Activated T-helper 2 cell treated with anti-CD3 and anti-CD28 coated beads, Interferon-gamma antibody, Interleukin-2, Interleukin-4, amounts not matched to agents 10 μg/mL and 5 μg/mL and 100 μg/mL, durations not matched to agents 14 hours and 24 hours and 36 hours (primary cell): ENCODE measurements around the gene TFDP1. TPM values are rescaled to one million over a fixed set of nuclear protein-coding genes. Genes with fewer than 3 reads are reported as not detected.
"Not testable (repeated sequence)": the region's sequence is repeated elsewhere in the genome, so short reads cannot be mapped to it uniquely, and the experiment has no call there.

ENCODE experiments used
- DNase-seq: peaks from one replicate; pipeline ENCODE4 v3.0.0; 2021; ENCODE audit warnings: low spot score
- H3K27ac Mint-ChIP-seq: one replicate; pipeline ENCODE4 v1.8.0; 2021; ENCODE audit warnings: mixed read lengths
- H3K27me3 Mint-ChIP-seq: one replicate; pipeline ENCODE4 v1.8.0; 2021; ENCODE audit warnings: low read depth, mixed read lengths
- H3K36me3 Mint-ChIP-seq: one replicate; pipeline ENCODE4 v1.8.0; 2021; ENCODE audit warnings: low read depth, mixed read lengths
- H3K4me1 Mint-ChIP-seq: one replicate; pipeline ENCODE4 v1.8.0; 2021; ENCODE audit warnings: low read depth, mixed read lengths
- H3K4me3 Mint-ChIP-seq: one replicate; pipeline ENCODE4 v1.8.0; 2021; ENCODE audit warnings: low read depth, mild to moderate bottlenecking, moderate library complexity, mixed read lengths
- H3K9me3 Mint-ChIP-seq: one replicate; pipeline ENCODE4 v1.8.0; 2021; ENCODE audit warnings: mixed read lengths
- intact Hi-C: fragments of 100-400 bp; cut with micrococcal nuclease; formaldehyde crosslinking; loops from one replicate; pipeline ENCODE4 v1.15.1; 2023
- total RNA-seq: library from RNA; stranded (reverse); gene quantifications from 2 replicates; pipeline ENCODE4 v1.2.3, GENCODE V29; 2022

TFDP1 gene
- total RNA-seq, 1 donor from 2014 or later: 164 TPM

GRCh38 chr13:113609616-113610015 lies 25.1 kb downstream of the TFDP1 start:
- H3K27ac Mint-ChIP-seq: no peak overlapping the region
- peaks cover 7% of the 10 kb centered on the region for H3K4me1 Mint-ChIP-seq
- DNase-seq: no peak
- H3K36me3 Mint-ChIP-seq: peaks cover 41% of the 10 kb centered on the region
- H3K27me3 Mint-ChIP-seq: no peaks in the 10 kb centered on the region
- H3K9me3 Mint-ChIP-seq: no peaks in the 10 kb centered on the region
- H3K4me3 Mint-ChIP-seq: no peak overlapping the region
- intact Hi-C loops: no loop called here

GRCh38 chr13:113610266-113610665 lies 25.7 kb downstream of the TFDP1 start:
- no peak overlapping the region for H3K4me3 Mint-ChIP-seq
- no peaks in the 10 kb centered on the region for H3K27me3 Mint-ChIP-seq
- DNase-seq: no peak
- no peaks in the 10 kb centered on the region for H3K9me3 Mint-ChIP-seq
- intact Hi-C loops: no loop called here
- H3K36me3 Mint-ChIP-seq: peaks cover 35% of the 10 kb centered on the region
- peaks cover 2% of the 10 kb centered on the region for H3K4me1 Mint-ChIP-seq
- H3K27ac Mint-ChIP-seq: no peak overlapping the region

DNA sequence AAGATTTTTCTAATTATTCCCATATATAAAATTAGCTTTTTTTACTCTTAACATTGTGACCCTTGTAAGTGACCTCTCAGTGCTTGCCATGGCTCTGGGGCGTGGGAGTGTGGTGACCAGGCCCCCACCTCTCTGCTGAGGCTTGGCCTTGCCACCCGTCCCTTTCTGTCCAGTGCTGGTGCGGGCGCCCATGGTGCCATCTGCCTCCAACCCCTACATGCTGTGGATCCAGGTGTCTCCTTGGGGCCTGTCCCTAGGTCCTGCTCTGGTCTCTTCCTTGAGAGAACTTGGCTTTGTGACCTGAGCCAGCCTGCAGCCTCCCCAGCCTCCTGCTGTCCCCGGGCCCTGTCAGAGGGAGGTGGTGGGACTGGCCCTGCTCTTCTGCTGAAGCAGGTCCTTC lies 27.4 kb downstream of the TFDP1 start:
- Mint-ChIP-seq H3K27ac (no peak overlapping the region), H3K27me3 (no peaks in the 10 kb centered on the region), H3K36me3 (peaks cover 28% of the 10 kb centered on the region), H3K9me3 (no peaks in the 10 kb centered on the region), H3K4me3 (no peak overlapping the region), H3K4me1 (peaks cover 2% of the 10 kb centered on the region)
- DNase-seq: no peak
- intact Hi-C loops: no loop called here

GRCh38 chr13:113612607-113613006 lies 28.1 kb downstream of the TFDP1 start:
- H3K4me3 Mint-ChIP-seq: no peak overlapping the region

DNA sequence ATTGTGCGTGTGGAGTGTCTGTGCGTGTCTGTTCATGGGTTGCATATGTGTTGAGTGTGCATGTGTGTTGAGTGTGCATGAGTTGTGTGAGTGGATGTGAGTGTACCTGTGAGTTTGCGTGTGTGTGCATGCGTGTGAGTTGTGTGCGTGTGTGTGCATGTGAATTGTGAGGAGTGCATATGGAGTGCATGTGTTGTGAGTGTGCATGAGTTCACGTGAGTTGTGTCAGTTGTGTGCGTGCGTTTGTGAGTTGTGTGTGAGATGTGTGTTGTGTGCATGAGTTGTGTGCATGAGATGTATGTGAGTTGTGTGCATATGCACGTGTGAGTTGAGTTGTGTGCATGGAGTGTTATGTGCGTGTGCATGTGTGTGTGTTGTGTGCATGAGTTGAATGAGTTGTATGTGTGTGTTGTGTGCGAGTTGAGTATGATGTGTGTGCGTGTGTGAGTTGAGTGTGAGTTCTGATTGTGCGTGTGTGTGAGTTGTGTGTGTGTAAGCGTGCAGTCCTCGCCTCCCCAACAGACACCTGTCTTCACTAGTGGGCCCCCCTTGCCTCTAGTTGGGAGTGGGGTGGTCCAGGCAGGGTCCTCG lies 29.3 kb downstream of the TFDP1 start:
- Mint-ChIP-seq H3K4me1 (peaks cover 2% of the 10 kb centered on the region), H3K27ac (no peak overlapping the region), H3K27me3 (no peaks in the 10 kb centered on the region), H3K4me3 (no peak overlapping the region), H3K36me3 (peaks cover 33% of the 10 kb centered on the region), H3K9me3 (no peaks in the 10 kb centered on the region)
- intact Hi-C loops: no loop called here
- no peak for DNase-seq

More at GRCh38 chr13:113612607-113613006, 28.1 kb downstream of the TFDP1 start:
- Mint-ChIP-seq H3K27ac (no peak overlapping the region), H3K36me3 (peaks cover 28% of the 10 kb centered on the region), H3K9me3 (no peaks in the 10 kb centered on the region), H3K4me1 (peaks cover 2% of the 10 kb centered on the region), H3K27me3 (no peaks in the 10 kb centered on the region)
- intact Hi-C loops: no loop called here
- no peak for DNase-seq

- Mint-ChIP-seq H3K27ac (no peak overlapping the region), H3K4me1 (peaks cover 2% of the 10 kb centered on the region), H3K4me3 (no peak overlapping the region), H3K9me3 (no peaks in the 10 kb centered on the region), H3K27me3 (no peaks in the 10 kb centered on the region), H3K36me3 (peaks cover 27% of the 10 kb centered on the region)
- DNase-seq: no peak
- intact Hi-C loops: no loop called here
Measured at GRCh38 chr13:113616281-113616906, 31.8 kb downstream of the TFDP1 start.

GRCh38 chr13:113616991-113617749 lies 32.6 kb downstream of the TFDP1 start:
- Mint-ChIP-seq H3K27me3 (no peaks in the 10 kb centered on the region), H3K9me3 (no peaks in the 10 kb centered on the region), H3K4me3 (no peak overlapping the region), H3K36me3 (peaks cover 21% of the 10 kb centered on the region), H3K27ac (no peak overlapping the region), H3K4me1 (peaks cover 2% of the 10 kb centered on the region)
- no peak for DNase-seq
- intact Hi-C loops: no loop called here

DNA sequence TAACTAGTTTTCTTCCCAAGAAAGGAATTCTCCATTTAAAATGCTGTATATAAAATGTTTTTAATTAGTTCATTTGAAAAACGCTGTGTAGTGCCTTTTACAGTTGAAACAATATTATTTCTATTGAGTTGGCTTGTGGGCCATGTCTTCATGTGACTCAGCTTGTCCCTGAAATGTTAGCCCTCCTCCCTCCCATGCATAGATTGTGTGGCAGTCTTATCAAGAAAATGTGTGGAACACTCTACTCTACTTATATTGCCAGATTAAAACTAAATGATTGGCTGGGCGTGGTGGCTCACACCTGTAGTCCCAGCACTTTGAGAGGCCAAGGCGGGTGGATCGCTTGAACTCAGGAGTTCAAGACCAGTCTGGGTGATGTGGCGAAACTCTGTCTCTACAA lies 33.4 kb downstream of the TFDP1 start:
- no peak for DNase-seq
- Mint-ChIP-seq H3K4me3 (no peak overlapping the region), H3K9me3 (no peaks in the 10 kb centered on the region), H3K4me1 (no peaks in the 10 kb centered on the region), H3K27ac (no peak overlapping the region), H3K36me3 (peaks cover 15% of the 10 kb centered on the region), H3K27me3 (no peaks in the 10 kb centered on the region)
- intact Hi-C loops: no loop called here

DNA sequence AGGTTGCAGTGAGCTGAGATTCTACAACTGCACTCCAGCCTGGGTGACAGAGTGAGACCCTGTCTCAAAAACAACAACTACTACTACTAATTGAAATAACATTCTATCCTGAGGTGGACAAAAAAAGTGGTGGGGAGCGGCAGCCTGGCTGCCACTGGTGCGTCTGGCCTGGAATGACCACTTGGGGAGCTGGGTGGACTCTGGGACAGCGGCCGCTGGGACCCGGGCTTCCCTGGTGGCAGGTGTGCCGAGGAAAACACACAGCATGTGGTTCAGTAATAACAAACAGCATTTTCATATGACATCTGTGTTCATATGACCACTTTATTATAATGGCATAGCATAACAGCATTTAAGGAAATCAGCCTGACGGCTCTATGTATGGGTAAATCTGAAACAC lies 33.9 kb downstream of the TFDP1 start:
- Mint-ChIP-seq H3K4me1 (no peaks in the 10 kb centered on the region), H3K27me3 (no peaks in the 10 kb centered on the region), H3K36me3 (peaks cover 18% of the 10 kb centered on the region), H3K9me3 (no peaks in the 10 kb centered on the region), H3K4me3 (no peak overlapping the region), H3K27ac (no peak overlapping the region)
- intact Hi-C loops: no loop called here
- DNase-seq: no peak

DNA sequence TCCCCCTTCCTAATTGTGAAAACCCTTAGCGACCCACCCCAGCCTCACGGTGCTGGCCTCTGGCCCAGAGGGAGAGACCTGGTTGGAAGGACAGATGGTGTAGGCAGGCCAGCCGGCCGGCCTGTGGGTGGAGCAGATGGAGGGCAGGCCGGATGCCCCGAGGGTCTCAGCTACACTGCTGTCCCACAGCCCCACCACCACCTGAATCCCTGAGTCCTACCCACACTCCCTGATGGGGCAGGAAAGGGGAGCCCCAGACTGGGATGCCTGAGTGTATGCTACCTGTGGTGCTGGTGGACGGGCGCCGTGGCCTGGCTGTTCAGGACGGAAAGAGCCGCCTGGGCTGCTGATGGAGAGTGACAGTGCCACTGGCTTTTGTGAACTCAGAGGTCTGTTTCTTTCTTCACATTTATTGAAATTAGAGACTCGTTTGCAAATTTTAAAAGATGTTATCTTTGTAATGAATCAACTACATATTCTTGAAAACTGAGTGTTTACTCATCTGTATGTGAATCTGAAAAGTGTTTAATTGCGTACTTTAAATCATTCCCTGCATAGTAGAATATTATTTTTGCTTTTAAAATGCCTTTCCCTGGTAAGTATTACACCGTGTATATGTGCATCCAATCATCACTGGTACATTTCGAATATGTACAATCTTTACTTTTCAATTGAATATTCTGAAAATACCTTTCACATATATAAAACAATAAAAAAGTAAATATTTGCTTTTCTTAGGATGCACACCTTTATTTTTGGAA lies 35.7 kb downstream of the TFDP1 start:
- no peak for DNase-seq
- no peaks in the 10 kb centered on the region for H3K27me3 Mint-ChIP-seq
- no peak overlapping the region for H3K27ac Mint-ChIP-seq
- H3K4me3 Mint-ChIP-seq: no peak overlapping the region
- intact Hi-C loops: no loop called here
- H3K9me3 Mint-ChIP-seq: no peaks in the 10 kb centered on the region
- H3K4me1 Mint-ChIP-seq: no peaks in the 10 kb centered on the region
- peaks cover 36% of the 10 kb centered on the region for H3K36me3 Mint-ChIP-seq

- intact Hi-C loops: no loop called here
- H3K36me3 Mint-ChIP-seq: peaks cover 43% of the 10 kb centered on the region
- H3K27ac Mint-ChIP-seq: no peak overlapping the region
- no peak overlapping the region for H3K4me3 Mint-ChIP-seq
- H3K27me3 Mint-ChIP-seq: no peaks in the 10 kb centered on the region
- no peaks in the 10 kb centered on the region for H3K9me3 Mint-ChIP-seq
- H3K4me1 Mint-ChIP-seq: no peaks in the 10 kb centered on the region
- DNase-seq: no peak
Measured at GRCh38 chr13:113621046-113621445, 36.5 kb downstream of the TFDP1 start.

DNA sequence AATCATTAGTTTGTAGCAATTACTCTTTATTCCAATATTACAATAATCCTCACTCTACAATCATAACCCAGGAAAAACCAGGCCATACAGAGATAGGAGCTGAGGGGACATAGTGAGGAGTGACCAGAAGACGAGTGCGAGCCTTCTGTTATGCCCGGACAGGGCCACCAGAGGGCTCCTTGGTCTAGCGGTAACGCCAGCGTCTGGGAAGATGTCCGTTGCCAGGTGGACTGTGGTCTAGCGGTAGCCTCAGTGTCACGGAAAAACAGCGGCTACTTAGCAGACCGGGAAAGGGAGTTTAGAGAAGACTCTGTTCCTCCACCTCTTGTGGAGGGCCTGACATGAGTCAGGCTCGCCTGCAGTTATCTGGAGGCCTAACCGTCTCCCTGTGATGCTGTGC lies 36.9 kb downstream of the TFDP1 start:
- intact Hi-C loops: not testable (repeated sequence)

More for the DNA sequence above, 36.9 kb downstream of the TFDP1 start:
- peaks cover 47% of the 10 kb centered on the region for H3K36me3 Mint-ChIP-seq
- not testable (repeated sequence) for H3K27me3 Mint-ChIP-seq, H3K9me3 Mint-ChIP-seq, H3K4me3 Mint-ChIP-seq, DNase-seq, H3K27ac Mint-ChIP-seq, H3K4me1 Mint-ChIP-seq
